A549 (cell line): Measurements from ENCODE around the gene ZBTB48. TPM values are rescaled to one million over a fixed set of nuclear protein-coding genes. Genes with fewer than 3 reads are reported as not detected.

ENCODE experiments used
- ATAC-seq, 2 experiments: fragments of 200-7000 bp in 1 of 2; fragments of >200 bp in 1 of 2; cut with Nextera tagmentation in 1 of 2; cut with Tn5 transposase in 1 of 2; 3 replicates each; pipeline versions ENCODE4 v1.8.0 to v1.9.1; 2018 to 2020; ENCODE audit warnings: mild to moderate bottlenecking in 1 of 2, moderate library complexity in 1 of 2
- CTCF ChIA-PET: fragments of 300-600 bp; sonication (Branson Sonifier 250); formaldehyde crosslinking; extraction: SDS; loops from one replicate; lab custom pipeline; 2021; ENCODE audit warnings: antibody characterized with exemption, inconsistent platforms; lab: Yijun Ruan, JAX
- POLR2A ChIA-PET: fragments of 350-600 bp; formaldehyde crosslinking; extraction: SDS; loops from one replicate; lab custom pipeline; 2021; ENCODE audit warnings: antibody characterized with exemption, inconsistent platforms; lab: Yijun Ruan, JAX
- DNase-seq, 2 experiments: peaks; one replicate each; pipeline versions ENCODE4 v3.0.0 to v3.0.0-alpha.2; 2011 to 2016; ENCODE audit warnings: low read depth in 1 of 2, low spot score in 1 of 2
- FAIRE-seq: peaks from 2 replicates; lab custom pipeline; 2011; peaks lifted over from hg19 to GRCh38; lab: Jason Lieb, UNC
- H3K27ac ChIP-seq, 2 experiments: fragments of >200 bp; sonication (Bioruptor Twin); formaldehyde crosslinking; 3 replicates each; pipeline ENCODE4 v1.5.1; 2016 to 2017
- H3K4me1 ChIP-seq: fragments of >200 bp; sonication (Bioruptor Twin); formaldehyde crosslinking; 3 replicates; pipeline ENCODE4 v1.6.1; 2016
- H3K4me2 ChIP-seq: fragments of >200 bp; sonication (Bioruptor Twin); formaldehyde crosslinking; 3 replicates; pipeline ENCODE4 v1.6.1; 2016
- H3K4me3 ChIP-seq: fragments of >200 bp; sonication (Bioruptor Twin); formaldehyde crosslinking; 3 replicates; pipeline ENCODE4 v1.5.1; 2016
- H3K9me3 ChIP-seq: fragments of >200 bp; sonication (Bioruptor Twin); formaldehyde crosslinking; 3 replicates; pipeline ENCODE4 v1.6.1; 2016
- BCL3 ChIP-seq: fragments of >200 bp; sonication (Bioruptor Twin); formaldehyde crosslinking; IDR thresholded peaks from 3 replicates; pipeline ENCODE4 v1.6.1; 2016
- BHLHE40 ChIP-seq: IDR thresholded peaks from 2 replicates; pipeline ENCODE4 v1.6.1; 2012; ENCODE audit warnings: low read depth, low read length, inconsistent platforms
- CHD4 ChIP-seq: fragments of 200-600 bp; sonication (generic); IDR thresholded peaks from 2 replicates; pipeline ENCODE4 v1.6.1; 2016; ENCODE audit warnings: antibody characterized with exemption, mild to moderate bottlenecking, borderline replicate concordance
- E2F6 ChIP-seq: IDR thresholded peaks from 2 replicates; pipeline ENCODE4 v1.6.1; 2012; ENCODE audit warnings: low read depth, borderline replicate concordance
- EHMT2 ChIP-seq: fragments of 200-600 bp; sonication (generic); IDR thresholded peaks from 2 replicates; pipeline ENCODE4 v1.6.1; 2016; ENCODE audit warnings: antibody characterized with exemption, low read depth, mild to moderate bottlenecking, moderate library complexity
- FOSL2 ChIP-seq, 2 experiments: fragments of 450-650 bp in 1 of 2; fragments of >200 bp in 1 of 2; sonication (Bioruptor Twin) in 1 of 2; formaldehyde crosslinking; IDR thresholded peaks; 2 replicates each; pipeline versions ENCODE4 v1.5.0 to v1.6.1; 2016 to 2020; ENCODE audit warnings: mild to moderate bottlenecking in 1 of 2, moderate library complexity in 1 of 2
- HDAC2 ChIP-seq: fragments of 200-600 bp; sonication (generic); IDR thresholded peaks from 2 replicates; pipeline ENCODE4 v1.6.1; 2016
- HOXB5 ChIP-seq: fragments of 250-450 bp; sonication (Bioruptor Pico); IDR thresholded peaks from 2 replicates; pipeline ENCODE4 v1.5.0; 2020; ENCODE audit warnings: mild to moderate bottlenecking, moderate library complexity
- JUN ChIP-seq, 2 experiments: fragments of >200 bp; sonication (Bioruptor Twin); formaldehyde crosslinking; IDR thresholded peaks; 2 replicates in 1 of 2; 3 replicates in 1 of 2; pipeline ENCODE4 v1.6.1; 2016 to 2017
- KDM1A ChIP-seq: fragments of 200-600 bp; sonication (generic); IDR thresholded peaks from 2 replicates; pipeline ENCODE4 v1.6.1; 2016; ENCODE audit warnings: low read depth, mild to moderate bottlenecking
- MAFK ChIP-seq: fragments of 450-650 bp; IDR thresholded peaks from 2 replicates; pipeline ENCODE4 v1.6.1; 2014; ENCODE audit not compliant: partially characterized antibody
- MAX ChIP-seq: IDR thresholded peaks from 2 replicates; pipeline ENCODE4 v1.6.1; 2012
- NFE2L2 ChIP-seq: fragments of 150-350 bp; conservative IDR thresholded peaks from 2 replicates; pipeline ENCODE4 v1.6.1; 2014; ENCODE audit warnings: low read length
- PHF8 ChIP-seq: fragments of 200-600 bp; sonication (generic); IDR thresholded peaks from 2 replicates; pipeline ENCODE4 v1.6.1; 2016; ENCODE audit warnings: low read depth, mild to moderate bottlenecking, antibody characterized with exemption, moderate library complexity, borderline replicate concordance
- POLR2A ChIP-seq: IDR thresholded peaks from 2 replicates; pipeline ENCODE4 v1.6.1; 2012; ENCODE audit warnings: mild to moderate bottlenecking, low read length
- REST ChIP-seq: fragments of 200-600 bp; sonication (generic); IDR thresholded peaks from 2 replicates; pipeline ENCODE4 v1.6.1; 2016; ENCODE audit warnings: antibody characterized with exemption, mild to moderate bottlenecking, moderate library complexity
- RFX5 ChIP-seq: fragments of 450-650 bp; IDR thresholded peaks from 2 replicates; pipeline ENCODE4 v1.7.1; 2014; ENCODE audit warnings: antibody characterized with exemption, mild to moderate bottlenecking, moderate library complexity
- USF2 ChIP-seq: fragments of 450-650 bp; IDR thresholded peaks from 2 replicates; pipeline ENCODE4 v1.6.1; 2014; ENCODE audit warnings: antibody characterized with exemption
- WGBS: methylation state at CpG from one replicate; pipeline ENCODE4 v1.1.6; 2017; ENCODE audit errors: missing lambda C conversion rate; 5-methylcytosine and 5-hydroxymethylcytosine counted together
- polyA plus RNA-seq, 4 experiments: library from polyadenylated mRNA; depleted of rRNA in 3 of 4; stranded (reverse); fragments of >200 nt; fragmentation: RNase III in 1 of 4; extraction: RNeasy Plus Mini Kit Qiagen cat#74134 plus additional on column Dnase treatment in 1 of 4; gene quantifications; 2 replicates in 3 of 4; 3 replicates in 1 of 4; pipeline ENCODE4 v1.2.3, GENCODE V29; 2011 to 2017

ZBTB48 gene
- polyA plus RNA-seq, 2 of the 4 experiments (the other 2 are of a cell fraction) = 8.0 to 13.1 TPM

GRCh38 chr1:6601049-6601922, 21.5 kb downstream of the ZBTB48 start:
- H3K27ac ChIP-seq = peak overlapping the region; percentile 81 to 93
- CTCF ChIA-PET = interaction anchor here (1.0 to 2.3 kb wide), 7 partner anchors 8 to 47 kb away, joined by 3 to 6 read pairs (median 3); partner anchors contain the start of genes NOL9 and TAS1R1
- H3K9me3 ChIP-seq = no peaks in the 10 kb centered on the region
- H3K4me3 ChIP-seq = peak overlapping the region; percentile 72
- TF ChIP-seq MAX = peak; percentile 79
- peak; percentile 65; the same call in 1 of the 2 replicates for TF ChIP-seq NFE2L2
- TF ChIP-seq USF2 = peak; percentile 95
- no peak for TF ChIP-seq CHD4
- 0 out of 2 replicates have a peak, but pooled peaks have one; percentile 18 for TF ChIP-seq FOSL2 (IDR thresholded peaks at IDR 0.05)
- peak; percentile 73 for TF ChIP-seq FOSL2 (CRISPR knock-in tag; IDR thresholded peaks at IDR 0.05)
- peak; percentile 80 for TF ChIP-seq MAFK
- peak; percentile 66 to 70 for ATAC-seq
- 6% methylated on average over 8 of the region's 40 CpGs for WGBS
- DNase-seq = peak; percentile 77 to 82
- no peak for FAIRE-seq
- peaks cover 13% of the 10 kb centered on the region; the same call in 2 of the 3 replicates for H3K4me1 ChIP-seq
- POLR2A ChIA-PET = interaction anchor here (0.6 to 1.2 kb wide), 4 partner anchors 17 to 66 kb away, joined by 3 to 6 read pairs (median 4); partner anchors contain the start of gene ZBTB48
- H3K4me2 ChIP-seq = peak overlapping the region; percentile 90

GRCh38 chr1:6601923-6602668, 22.3 kb downstream of the ZBTB48 start:
- Histone ChIP-seq H3K4me3 (peak overlapping the region; percentile 72), H3K27ac (peak overlapping the region; percentile 81 to 93), H3K9me3 (no peaks in the 10 kb centered on the region), H3K4me2 (peak overlapping the region; percentile 90), H3K4me1 (peaks cover 13% of the 10 kb centered on the region; the same call in 2 of the 3 replicates)
- DNase-seq = no peak
- POLR2A ChIA-PET = interaction anchor here (0.6 to 1.2 kb wide), 2 partner anchors 22 to 67 kb away, joined by 3 to 6 read pairs; partner anchors contain the start of gene ZBTB48
- no peak for FAIRE-seq
- 0% methylated on average over 18 of the region's 103 CpGs for WGBS
- peak; percentile 58 to 74 for ATAC-seq
- TF ChIP-seq E2F6 (peak; percentile 40; the same call in 1 of the 2 replicates), POLR2A (no peak), KDM1A (no peak), BHLHE40 (no peak), HDAC2 (no peak), RFX5 (no peak), FOSL2 (IDR thresholded peaks at IDR 0.05) (no peak), FOSL2 (CRISPR knock-in tag; IDR thresholded peaks at IDR 0.05) (no peak), MAX (peak; percentile 61; the same call in 1 of the 2 replicates)
- CTCF ChIA-PET = interaction anchor here (1.0 to 2.3 kb wide), 7 partner anchors 8 to 49 kb away, joined by 3 to 6 read pairs (median 3); partner anchors contain the start of genes NOL9 and TAS1R1

- ChIA-PET CTCF (interaction anchor here (1.0 to 1.3 kb wide), 5 partner anchors 12 to 50 kb away, joined by 3 to 4 read pairs (median 3); no protein-coding TSS in a partner anchor), POLR2A (interaction anchor here (1.2 kb wide), 1 partner anchor 23 kb away, joined by 6 read pairs; the partner anchor contains the start of gene ZBTB48)
- Histone ChIP-seq H3K4me3 (peak within 1 kb of the TSS; percentile 72), H3K4me1 (peaks cover 13% of the 10 kb centered on the region; the same call in 2 of the 3 replicates), H3K27ac (peak within 1 kb of the TSS; percentile 81 to 93), H3K4me2 (peak within 1 kb of the TSS; percentile 90), H3K9me3 (no peaks in the 10 kb centered on the region)
- WGBS = 4% methylated on average over 14 of the region's 84 CpGs
- DNase-seq = peak; percentile 66 to 74
- peak; percentile 33; the same call in 1 of the 2 replicates for TF ChIP-seq REST
- 0 out of 2 replicates have a peak, but pooled peaks have one; percentile 54 for TF ChIP-seq PHF8
- TF ChIP-seq JUN (IDR thresholded peaks at IDR 0.05) = peak; percentile 77 to 87; a peak in 4 of 5 replicates
- TF ChIP-seq EHMT2 = no peak
- no peak for TF ChIP-seq FOSL2 (IDR thresholded peaks at IDR 0.05)
- TF ChIP-seq FOSL2 (CRISPR knock-in tag; IDR thresholded peaks at IDR 0.05) = peak; percentile 78
- no peak for TF ChIP-seq HOXB5 (CRISPR knock-in tag)
- peak; percentile 93 for TF ChIP-seq BCL3
- peak; percentile 96 for TF ChIP-seq POLR2A
- no peak for FAIRE-seq
- peak; percentile 77 to 80 for ATAC-seq
Measured at GRCh38 chr1:6602669-6603237, 23.0 kb downstream of the ZBTB48 start, which contains the start of gene KLHL21. TSS of gene KLHL21 (minus strand) at chr1:6602869. CDS start at chr1:6602817, 52 bp downstream.
